Measurements from ENCODE around the gene ACSF3. TPM values are rescaled to one million over a fixed set of nuclear protein-coding genes. Genes with fewer than 3 reads are reported as not detected.

Gene ACSF3
- total RNA-seq, 1 experiment from 2014 or later: 30.8 TPM

GRCh38 chr16:89102041-89102471 is 8.4 kb downstream of the ACSF3 start:
- DNase-seq (ENCODE audit: low read depth, low spot score) (no peak), ATAC-seq (no peak)
- H3K4me3 ChIP-seq (ENCODE audit: low read depth in 2 of 2, low read length in 2 of 2): no peak overlapping the region
- no peaks in the 10 kb centered on the region; the same call in 1 of the 2 replicates for H3K4me1 ChIP-seq (ENCODE audit: control insufficient read depth, insufficient read depth, low read length)
- no TSS peak for BruUV-seq (replicated peaks)
- no peak overlapping the region for H3K27ac ChIP-seq (ENCODE audit: low read length)
- POLR2A ChIA-PET: no interaction called here
- CTCF ChIA-PET: no interaction called here
- H3K36me3 ChIP-seq (ENCODE audit: control insufficient read depth, insufficient read depth, low read length): no peaks in the 10 kb centered on the region
- intact Hi-C loops (cut with micrococcal nuclease; ENCODE audit: unreplicated experiment): no loop called here
- H3K9me3 ChIP-seq (ENCODE audit: control insufficient read depth, insufficient read depth, low read depth, low read length): no peaks in the 10 kb centered on the region
- no peak for TF ChIP-seq SIN3A (IDR thresholded peaks at IDR 0.05; ENCODE audit: borderline replicate concordance, insufficient read depth, low read depth, low read length)
- no peak for TF ChIP-seq REST (IDR thresholded peaks at IDR 0.05; ENCODE audit: insufficient read depth in 1 of 2, low read depth in 2 of 2, low read length in 1 of 2)
- no peak for TF ChIP-seq TCF7L2 (IDR thresholded peaks at IDR 0.05; ENCODE audit: low read depth, low read length)
- H3K27me3 ChIP-seq (ENCODE audit: control insufficient read depth, insufficient read depth, low read length): no peaks in the 10 kb centered on the region
- in situ Hi-C loops (cut with HindIII; ENCODE audit: low pct_unique_long_range_greater_than_20kb, low sequenced_read_pairs): no loop called here

GRCh38 chr16:89102481-89103073 is 8.9 kb downstream of the ACSF3 start:
- Histone ChIP-seq H3K27ac (ENCODE audit: low read length) (no peak overlapping the region), H3K36me3 (ENCODE audit: control insufficient read depth, insufficient read depth, low read length) (no peaks in the 10 kb centered on the region), H3K9me3 (ENCODE audit: control insufficient read depth, insufficient read depth, low read depth, low read length) (no peaks in the 10 kb centered on the region), H3K4me3 (ENCODE audit: low read depth in 2 of 2, low read length in 2 of 2) (no peak overlapping the region), H3K4me1 (ENCODE audit: control insufficient read depth, insufficient read depth, low read length) (no peaks in the 10 kb centered on the region; the same call in 1 of the 2 replicates), H3K27me3 (ENCODE audit: control insufficient read depth, insufficient read depth, low read length) (no peaks in the 10 kb centered on the region)
- POLR2A ChIA-PET: no interaction called here
- intact Hi-C loops (cut with micrococcal nuclease; ENCODE audit: unreplicated experiment) (no loop called here), in situ Hi-C loops (cut with HindIII; ENCODE audit: low pct_unique_long_range_greater_than_20kb, low sequenced_read_pairs) (no loop called here)
- no TSS peak for BruUV-seq (replicated peaks)
- CTCF ChIA-PET: interaction anchor here (0.6 kb wide), 1 partner anchor 576 kb away, joined by 3 read pairs; no protein-coding TSS in a partner anchor
- no peak for DNase-seq (ENCODE audit: low read depth, low spot score)
- TF ChIP-seq POLR2AphosphoS5 (IDR thresholded peaks at IDR 0.05; ENCODE audit: low read depth, low read length) (no peak), SIN3A (IDR thresholded peaks at IDR 0.05; ENCODE audit: borderline replicate concordance, insufficient read depth, low read depth, low read length) (no peak), REST (IDR thresholded peaks at IDR 0.05; ENCODE audit: insufficient read depth in 1 of 2, low read depth in 2 of 2, low read length in 1 of 2) (no peak), TCF7L2 (IDR thresholded peaks at IDR 0.05; ENCODE audit: low read depth, low read length) (no peak), CTCF (IDR thresholded peaks at IDR 0.05) (no peak)
- ATAC-seq: no peak

Measured in Panc1 (cell line).